Kidney capillary endothelial cell (primary cell): ENCODE measurements around the gene CTIF.

Source experiments
- DNase-seq: peaks from one replicate; pipeline ENCODE4 v3.0.0-alpha.2; 2018; ENCODE audit warnings: low spot score

The CTIF gene

GRCh38 chr18:48667276-48668254, 128.7 kb downstream of the CTIF start:
- no peak for DNase-seq

GRCh38 chr18:48668466-48669179, 129.8 kb downstream of the CTIF start:
- DNase-seq = no peak

- DNase-seq = no peak
Observed at GRCh38 chr18:48669180-48669675, 130.4 kb downstream of the CTIF start.

- no peak for DNase-seq
Observed at GRCh38 chr18:48669991-48670750, 131.3 kb downstream of the CTIF start.

- DNase-seq = no peak
Observed at GRCh38 chr18:48670751-48671560, 132.1 kb downstream of the CTIF start.

- no peak for DNase-seq
Observed at GRCh38 chr18:48671561-48671945, 132.7 kb downstream of the CTIF start.

- no peak for DNase-seq
Observed at GRCh38 chr18:48672671-48673340, 134.0 kb downstream of the CTIF start.

GRCh38 chr18:48673456-48673852, 134.6 kb downstream of the CTIF start:
- DNase-seq = no peak

- DNase-seq = no peak
Observed at GRCh38 chr18:48673853-48674721, 135.3 kb downstream of the CTIF start.

GRCh38 chr18:48674758-48675351, 136.0 kb downstream of the CTIF start:
- DNase-seq = no peak

- peak; percentile 86 for DNase-seq
Observed at GRCh38 chr18:48675352-48675761, 136.5 kb downstream of the CTIF start.

- no peak for DNase-seq
Observed at GRCh38 chr18:48675912-48676311, 137.1 kb downstream of the CTIF start.

- no peak for DNase-seq
Observed at GRCh38 chr18:48676346-48676745, 137.5 kb downstream of the CTIF start.

GRCh38 chr18:48676756-48677368, 138.0 kb downstream of the CTIF start:
- DNase-seq = peak; percentile 66

GRCh38 chr18:48678237-48679115, 139.6 kb downstream of the CTIF start:
- DNase-seq = no peak

- DNase-seq = no peak
Observed at GRCh38 chr18:48679236-48679635, 140.4 kb downstream of the CTIF start.

- peak; percentile 84 for DNase-seq
Observed at GRCh38 chr18:48680339-48681250, 141.8 kb downstream of the CTIF start.
